ENCODE measurements around the gene TEX26. TPM values are rescaled to one million over a fixed set of nuclear protein-coding genes. Genes with fewer than 3 reads are reported as not detected.

The TEX26 gene
- total and polyA plus RNA-seq, 10 of the 15 experiments (the other 5 are each of a cell fraction or from before 2014, with no cell fraction given) = not detected

DNA sequence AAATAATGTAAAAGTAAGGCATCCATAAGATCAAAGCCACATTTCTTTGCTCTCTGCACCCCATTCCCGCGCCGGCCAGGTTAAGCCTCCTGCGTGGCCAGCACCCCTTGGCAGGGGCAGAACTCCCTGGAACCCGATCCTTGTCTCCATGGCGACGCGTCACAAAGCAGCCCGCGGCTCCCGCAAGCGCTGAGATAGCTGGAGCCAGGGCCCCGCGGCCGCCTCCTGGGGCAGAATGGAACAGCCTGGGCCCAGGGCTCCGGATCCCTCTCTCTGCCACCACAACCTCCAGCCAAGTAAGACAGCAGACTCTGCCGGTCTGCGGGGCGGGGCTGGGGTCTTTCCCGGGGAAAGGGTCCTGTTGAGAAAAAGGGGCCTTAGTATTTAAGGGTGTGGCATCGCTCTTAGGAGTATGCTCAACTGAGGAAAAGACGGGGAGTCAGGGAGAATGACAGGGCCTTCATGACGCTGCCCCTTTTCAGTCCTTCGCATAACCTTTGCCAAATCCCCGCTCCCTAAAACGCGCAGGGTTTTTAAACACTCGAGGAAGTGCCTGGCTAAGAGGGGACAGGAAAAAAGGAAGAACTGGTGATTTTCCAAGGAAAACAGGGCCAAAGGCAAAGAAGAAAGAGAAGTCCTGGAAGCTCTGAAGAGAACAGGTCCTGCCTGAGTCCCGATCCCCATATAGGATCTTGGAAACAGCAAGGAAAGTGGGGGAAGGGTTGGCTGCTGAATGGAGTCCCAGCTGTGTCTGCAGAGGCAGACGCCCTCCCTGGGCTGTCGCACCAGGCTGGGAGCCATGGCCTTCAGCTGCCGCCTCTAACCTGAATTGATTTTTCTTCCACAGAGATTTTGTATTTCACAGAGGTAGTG, at the start of gene TEX26 (continued):
- TF ChIP-seq, protein P1, sequence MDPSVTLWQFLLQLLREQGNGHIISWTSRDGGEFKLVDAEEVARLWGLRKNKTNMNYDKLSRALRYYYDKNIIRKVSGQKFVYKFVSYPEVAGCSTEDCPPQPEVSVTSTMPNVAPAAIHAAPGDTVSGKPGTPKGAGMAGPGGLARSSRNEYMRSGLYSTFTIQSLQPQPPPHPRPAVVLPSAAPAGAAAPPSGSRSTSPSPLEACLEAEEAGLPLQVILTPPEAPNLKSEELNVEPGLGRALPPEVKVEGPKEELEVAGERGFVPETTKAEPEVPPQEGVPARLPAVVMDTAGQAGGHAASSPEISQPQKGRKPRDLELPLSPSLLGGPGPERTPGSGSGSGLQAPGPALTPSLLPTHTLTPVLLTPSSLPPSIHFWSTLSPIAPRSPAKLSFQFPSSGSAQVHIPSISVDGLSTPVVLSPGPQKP (IDR thresholded peaks at IDR 0.05; ENCODE audit: low read depth, low read length) = no peak
- TF ChIP-seq MYC (IDR thresholded peaks at IDR 0.05; ENCODE audit: insufficient read depth, insufficient read length, insufficient replicate concordance, low read length, severe bottlenecking) (no peak), TCF3 (IDR thresholded peaks at IDR 0.05; ENCODE audit: borderline replicate concordance, insufficient read depth, low read depth, low read length) (no peak), SP1 (IDR thresholded peaks at IDR 0.05; ENCODE audit: low read depth, low read length) (no peak)

DNA sequence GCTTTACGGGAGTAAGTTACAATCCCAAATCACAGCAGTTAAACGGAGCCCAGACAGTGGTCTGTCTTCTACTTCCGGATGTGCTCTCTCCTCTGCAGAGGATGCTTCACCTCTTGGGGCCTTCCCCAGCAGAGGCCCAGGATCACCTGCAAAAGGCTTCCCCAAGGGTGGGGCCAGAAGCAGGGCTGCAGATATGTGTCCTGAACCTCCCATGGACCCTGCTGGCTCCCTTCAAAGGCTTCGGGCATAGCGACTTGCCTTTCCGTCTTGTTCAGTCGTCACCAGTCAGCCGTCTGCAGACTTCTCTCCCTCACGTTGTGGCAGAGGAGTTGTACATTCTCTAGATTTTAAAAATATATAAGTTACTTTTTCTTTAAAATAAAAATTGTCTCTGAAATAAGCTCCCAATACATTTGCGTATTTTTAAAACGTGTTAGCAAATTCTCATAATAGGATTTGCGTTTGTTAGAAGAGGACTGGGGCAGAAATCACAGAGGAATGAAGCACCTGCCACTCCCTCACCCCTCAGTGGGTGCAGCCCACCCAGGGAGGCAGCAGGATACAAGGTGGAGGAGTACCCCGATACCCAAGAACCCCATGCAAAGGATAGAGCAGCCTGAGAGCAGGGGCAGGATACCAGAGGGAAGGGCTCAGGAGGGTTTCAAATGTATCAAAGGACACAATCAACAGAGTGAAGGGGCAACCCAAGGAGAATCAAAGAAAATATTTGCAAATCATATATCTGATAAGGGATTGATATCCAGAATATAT, 49.3 kb upstream of the TEX26 start:
- POLR2A ChIA-PET = no interaction called here
- intact Hi-C loops (cut with micrococcal nuclease; ENCODE audit: unreplicated experiment) = no loop called here
- ATAC-seq = no peak

More for the DNA sequence above, 49.3 kb upstream of the TEX26 start:
- H3K4me3 ChIP-seq = no peak overlapping the region
- SMC1A ChIA-PET (ENCODE audit: uncharacterized antibody, unreplicated experiment) = no interaction called here
- 53% methylated on average over 13 of the region's 13 CpGs for WGBS (ENCODE audit: insufficient coverage, insufficient replicate concordance, low lambda C conversion rate, missing lambda C conversion rate)
- no peak overlapping the region for H2AFZ ChIP-seq (ENCODE audit: control insufficient read depth, low read depth, low read length)
- H3K9ac ChIP-seq (ENCODE audit: control insufficient read depth, insufficient read depth, low read length) = no peak overlapping the region
- no peaks in the 10 kb centered on the region for H3K36me3 ChIP-seq (ENCODE audit: control insufficient read depth in 2 of 2, insufficient read depth in 2 of 2, low read length in 1 of 2)
- CTCF ChIA-PET = interaction anchor here (0.6 kb wide), 1 partner anchor 1761 kb away, joined by 3 read pairs; no protein-coding TSS in a partner anchor
- H3K9me3 ChIP-seq (replicated peaks; ENCODE audit: control insufficient read depth, insufficient read depth, low read length) = no peaks in the 10 kb centered on the region; the same call in 2 of the 3 replicates
- no peaks in the 10 kb centered on the region for H3K79me2 ChIP-seq (ENCODE audit: control insufficient read depth, insufficient read depth, low read length)
- RAD21 ChIA-PET (ENCODE audit: unreplicated experiment) = no interaction called here
- no peaks in the 10 kb centered on the region for H3K4me1 ChIP-seq (ENCODE audit: control insufficient read depth, insufficient read depth, low read length)
- no peak for FAIRE-seq
- TF ChIP-seq MTA2 (IDR thresholded peaks at IDR 0.05; ENCODE audit: low read depth) = no peak
- TF ChIP-seq FOXK2 (IDR thresholded peaks at IDR 0.05) = no peak
- no peak for TF ChIP-seq ASH2L (IDR thresholded peaks at IDR 0.05; ENCODE audit: borderline replicate concordance, low read depth)
- TF ChIP-seq KDM1A (IDR thresholded peaks at IDR 0.05; ENCODE audit: borderline replicate concordance) = no peak
- H4K20me1 ChIP-seq (ENCODE audit: control insufficient read depth, insufficient read depth) = no peaks in the 10 kb centered on the region; the same call in 1 of the 2 replicates
- in situ Hi-C loops (cut with MboI) = no loop called here
- no TSS peak for BruUV-seq (replicated peaks)
- DNase-seq (ENCODE audit: low read depth, low spot score) = no peak
- H3K27ac ChIP-seq (ENCODE audit: control insufficient read depth, insufficient read depth) = no peak overlapping the region
- peaks cover 1 to 11% of the 10 kb centered on the region in 2 experiments for H3K27me3 ChIP-seq (replicated peaks in 1 of 2; ENCODE audit: control insufficient read depth in 2 of 2, insufficient read depth in 2 of 2, low read length in 1 of 2)
- H3K4me2 ChIP-seq (ENCODE audit: control insufficient read depth, insufficient read depth) = no peak overlapping the region

Measured in GM12878 (cell line).